HCT116 (cell line): Measurements from ENCODE around the gene NEUROD4. TPM values are rescaled to one million over a fixed set of nuclear protein-coding genes. Genes with fewer than 3 reads are reported as not detected.

Source experiments
- ATAC-seq: fragments of 200-7000 bp; cut with Tn5 transposase; 2 replicates; pipeline ENCODE4 v1.9.1; 2020; ENCODE audit warnings: mild to moderate bottlenecking, moderate library complexity
- BruUV-seq: library from RNA; stranded (reverse); fragments of 400-500 nt; replicated peaks from 2 replicates; lab custom pipeline; 2021; lab: Mats Ljungman, UMichigan
- CTCF ChIA-PET: fragments of 300-600 bp; sonication (Branson Sonifier 250); formaldehyde crosslinking; loops from one replicate; lab custom pipeline; 2021; ENCODE audit warnings: antibody characterized with exemption; lab: Charles Lee
- POLR2A ChIA-PET: fragments of 300-600, 350-600 bp; sonication (Branson Sonifier 250); formaldehyde crosslinking; loops from one replicate; lab custom pipeline; 2021; ENCODE audit warnings: antibody characterized with exemption; lab: Charles Lee
- RAD21 ChIA-PET, 2 experiments: fragments of 300-600 bp; sonication (Branson Sonifier 250); formaldehyde crosslinking; loops; one replicate each; lab custom pipeline; 2023; ENCODE audit warnings: low total read pairs in 2 of 2; ENCODE audit not compliant: uncharacterized antibody in 2 of 2, unreplicated experiment in 2 of 2, low non-redundant PET in 1 of 2; lab: Charles Lee
- DNase-seq: peaks from one replicate; pipeline ENCODE4 v3.0.0-alpha.2; 2010; ENCODE audit warnings: low read depth, low spot score
- H2AFZ ChIP-seq: fragments of 200-600 bp; shearing (Covaris generic), sonication (generic); 2 replicates; pipeline ENCODE4 v1.6.1; 2017; ENCODE audit warnings: low read depth, mixed run types, mixed read lengths, antibody characterized with exemption, low read length; ENCODE audit not compliant: poor library complexity, severe bottlenecking
- H3K27ac ChIP-seq: 2 replicates; pipeline ENCODE4 v1.5.1; 2012; ENCODE audit warnings: low read depth, low read length
- H3K27me3 ChIP-seq: fragments of 200-600 bp; sonication (generic); 2 replicates; pipeline ENCODE4 v1.6.1; 2016; ENCODE audit warnings: mixed run types, low read length, mixed read lengths; ENCODE audit not compliant: insufficient read depth
- H3K36me3 ChIP-seq, 2 experiments: fragments of 200-500 bp in 1 of 2; fragments of 200-600 bp in 1 of 2; sonication (Bioruptor generic) in 1 of 2; sonication (generic) in 1 of 2; 2 replicates each; pipeline versions ENCODE4 v1.5.1 to v1.6.1; 2014 to 2016; ENCODE audit warnings: low read length in 2 of 2, inconsistent platforms in 1 of 2, mixed read lengths in 1 of 2, mixed run types in 1 of 2; ENCODE audit not compliant: insufficient read depth in 2 of 2, control insufficient read depth in 1 of 2
- H3K4me1 ChIP-seq, 2 experiments: fragments of 200-600 bp in 1 of 2; sonication (generic) in 1 of 2; 2 replicates each; pipeline versions ENCODE4 v1.5.1 to v1.6.1; 2012 to 2017; ENCODE audit warnings: low read length in 2 of 2, inconsistent platforms in 1 of 2, mild to moderate bottlenecking in 1 of 2, mixed read lengths in 1 of 2, mixed run types in 1 of 2, moderate library complexity in 1 of 2; ENCODE audit not compliant: insufficient read depth in 2 of 2, control insufficient read depth in 1 of 2
- H3K4me2 ChIP-seq: fragments of 200-600 bp; sonication (generic); 2 replicates; pipeline ENCODE4 v1.6.1; 2017; ENCODE audit warnings: mixed run types, low read length, mixed read lengths
- H3K4me3 ChIP-seq, 2 experiments: fragments of 200-600 bp in 1 of 2; sonication (generic) in 1 of 2; replicated peaks in 1 of 2; 2 replicates each; pipeline ENCODE4 v1.5.1; 2011 to 2016; ENCODE audit warnings: low read length in 2 of 2, control low read depth in 1 of 2, low read depth in 1 of 2, mild to moderate bottlenecking in 1 of 2, mixed read lengths in 1 of 2, mixed run types in 1 of 2
- H3K79me2 ChIP-seq: fragments of 200-600 bp; sonication (generic); 2 replicates; pipeline ENCODE4 v1.6.1; 2017; ENCODE audit warnings: mild to moderate bottlenecking, mixed run types, low read length, moderate library complexity, mixed read lengths; ENCODE audit not compliant: insufficient read depth
- H3K9ac ChIP-seq: fragments of 200-600 bp; sonication (generic); 2 replicates; pipeline ENCODE4 v1.6.1; 2016; ENCODE audit warnings: low read length, mixed read lengths
- H3K9me2 ChIP-seq: fragments of 200-600 bp; sonication (generic), shearing (Covaris generic); 2 replicates; pipeline ENCODE4 v1.6.1; 2017; ENCODE audit warnings: mixed run types, mild to moderate bottlenecking, moderate library complexity; ENCODE audit not compliant: insufficient read depth
- H3K9me3 ChIP-seq, 2 experiments: fragments of 200-500 bp in 1 of 2; fragments of 200-600 bp in 1 of 2; sonication (Bioruptor generic) in 1 of 2; sonication (generic) in 1 of 2; 2 replicates each; pipeline ENCODE4 v1.6.1; 2014 to 2017; ENCODE audit warnings: low read length in 2 of 2, mixed read lengths in 2 of 2, inconsistent platforms in 1 of 2, low read depth in 1 of 2, mild to moderate bottlenecking in 1 of 2, mixed run types in 1 of 2, moderate library complexity in 1 of 2; ENCODE audit not compliant: control insufficient read depth in 1 of 2, insufficient read depth in 1 of 2
- H4K20me1 ChIP-seq: fragments of 200-600 bp; sonication (generic), shearing (Covaris generic); 2 replicates; pipeline ENCODE4 v1.6.1; 2017; ENCODE audit warnings: mixed run types, mild to moderate bottlenecking, moderate library complexity; ENCODE audit not compliant: insufficient read depth
- CBX3 ChIP-seq: IDR thresholded peaks from 2 replicates; pipeline ENCODE4 v1.6.1; 2012; ENCODE audit warnings: low read depth
- EGR1 ChIP-seq: IDR thresholded peaks from 2 replicates; pipeline ENCODE4 v1.6.1; 2012; ENCODE audit warnings: low read depth
- EZH2 ChIP-seq: fragments of 200-600 bp; sonication (generic); IDR thresholded peaks from 2 replicates; pipeline ENCODE4 v1.6.1; 2017; ENCODE audit warnings: antibody characterized with exemption, mixed run types
- JUND ChIP-seq: IDR thresholded peaks from 2 replicates; pipeline ENCODE4 v1.6.1; 2012
- POLR2AphosphoS5 ChIP-seq: IDR thresholded peaks from 2 replicates; pipeline ENCODE4 v1.6.1; 2011; ENCODE audit warnings: mild to moderate bottlenecking, low read depth, low read length, moderate library complexity
- RAD21 ChIP-seq: IDR thresholded peaks from 2 replicates; pipeline ENCODE4 v1.6.1; 2012; ENCODE audit warnings: low read depth, mild to moderate bottlenecking
- SIN3A ChIP-seq: IDR thresholded peaks from 2 replicates; pipeline ENCODE4 v1.6.1; 2012; ENCODE audit warnings: low read depth
- SP1 ChIP-seq: IDR thresholded peaks from 2 replicates; pipeline ENCODE4 v1.6.1; 2012; ENCODE audit warnings: low read depth
- intact Hi-C: fragments of 100-400 bp; cut with micrococcal nuclease; formaldehyde crosslinking; loops from 2 replicates; pipeline ENCODE4 v1.10.0; 2022
- total RNA-seq: library from RNA; stranded (reverse); gene quantifications from one replicate; pipeline ENCODE4 v1.2.1, GENCODE V29; 2021; ENCODE audit not compliant: unreplicated experiment
- TF ChIP-seq, protein P1 (sequence below): IDR thresholded peaks from 2 replicates; pipeline ENCODE4 v1.6.1; 2011; ENCODE audit warnings: mild to moderate bottlenecking, low read length, moderate library complexity; ENCODE audit not compliant: insufficient replicate concordance; ENCODE audit errors: extremely low read depth

NEUROD4 gene
- total RNA-seq, 1 experiment from 2014 or later: not detected

DNA sequence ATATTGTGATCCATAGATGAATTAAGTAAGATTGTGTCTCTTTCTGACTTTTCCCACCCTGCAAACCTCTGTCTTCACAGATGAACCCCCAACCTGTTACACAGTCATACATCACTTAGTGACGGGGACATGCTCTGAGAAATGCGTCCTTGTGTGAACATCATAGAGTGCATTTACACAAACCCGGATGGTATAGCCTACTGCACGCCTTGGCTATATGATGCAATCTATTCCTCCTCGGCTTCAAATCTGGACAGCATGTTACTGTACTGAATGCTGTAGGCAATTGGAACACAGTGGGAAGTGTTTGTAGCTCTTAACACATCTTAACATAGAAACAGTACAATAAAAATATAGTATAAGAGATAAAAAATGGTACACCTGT is 27.8 kb upstream of the NEUROD4 start:
- H3K36me3 ChIP-seq: no peaks in the 10 kb centered on the region
- no peak overlapping the region for H3K4me2 ChIP-seq
- TF ChIP-seq, protein P1, sequence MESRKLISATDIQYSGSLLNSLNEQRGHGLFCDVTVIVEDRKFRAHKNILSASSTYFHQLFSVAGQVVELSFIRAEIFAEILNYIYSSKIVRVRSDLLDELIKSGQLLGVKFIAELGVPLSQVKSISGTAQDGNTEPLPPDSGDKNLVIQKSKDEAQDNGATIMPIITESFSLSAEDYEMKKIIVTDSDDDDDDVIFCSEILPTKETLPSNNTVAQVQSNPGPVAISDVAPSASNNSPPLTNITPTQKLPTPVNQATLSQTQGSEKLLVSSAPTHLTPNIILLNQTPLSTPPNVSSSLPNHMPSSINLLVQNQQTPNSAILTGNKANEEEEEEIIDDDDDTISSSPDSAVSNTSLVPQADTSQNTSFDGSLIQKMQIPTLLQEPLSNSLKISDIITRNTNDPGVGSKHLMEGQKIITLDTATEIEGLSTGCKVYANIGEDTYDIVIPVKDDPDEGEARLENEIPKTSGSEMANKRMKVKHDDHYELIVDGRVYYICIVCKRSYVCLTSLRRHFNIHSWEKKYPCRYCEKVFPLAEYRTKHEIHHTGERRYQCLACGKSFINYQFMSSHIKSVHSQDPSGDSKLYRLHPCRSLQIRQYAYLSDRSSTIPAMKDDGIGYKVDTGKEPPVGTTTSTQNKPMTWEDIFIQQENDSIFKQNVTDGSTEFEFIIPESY: no peak
- TF ChIP-seq RAD21 (no peak), SIN3A (no peak), EGR1 (no peak), CBX3 (no peak), POLR2AphosphoS5 (no peak), SP1 (no peak), JUND (no peak), EZH2 (no peak)
- H3K27me3 ChIP-seq: peaks cover 59% of the 10 kb centered on the region
- H3K4me3 ChIP-seq: no peak overlapping the region
- no peak overlapping the region for H3K9ac ChIP-seq
- H3K9me3 ChIP-seq: no peaks in the 10 kb centered on the region
- no peaks in the 10 kb centered on the region for H3K9me2 ChIP-seq
- H3K27ac ChIP-seq: no peak overlapping the region
- ChIA-PET CTCF (interaction anchor here (0.8 to 6.7 kb wide), 3 partner anchors 79 to 289 kb away, joined by 3 to 325 read pairs (median 16); no protein-coding TSS in a partner anchor), POLR2A (no interaction called here), RAD21 (interaction anchor here (2.4 to 2.5 kb wide), 2 partner anchors 80 kb away, joined by 23 to 31 read pairs; no protein-coding TSS in a partner anchor)
- H3K79me2 ChIP-seq: no peaks in the 10 kb centered on the region
- intact Hi-C loops: loop anchor here (2.0 kb wide), 1 partner anchor 627 kb away; no protein-coding TSS in a partner anchor
- BruUV-seq: no TSS peak
- no peaks in the 10 kb centered on the region for H4K20me1 ChIP-seq
- ATAC-seq (no peak), DNase-seq (no peak)
- H3K4me1 ChIP-seq: peaks cover 0 to 2% of the 10 kb centered on the region in 2 experiments; a peak in 1 of 4 replicates
- no peak overlapping the region for H2AFZ ChIP-seq
